GM12878 (cell line): ENCODE results near the gene APC2.
"Not testable (repeated sequence)": the region's sequence is repeated elsewhere in the genome, so short reads cannot be mapped to it uniquely, and the experiment has no call there.

Experiments
- ATF3 ChIP-seq: IDR thresholded peaks from 2 replicates; pipeline ENCODE4 v1.6.1; 2011; ENCODE audit warnings: low read depth, mild to moderate bottlenecking, low read length, moderate library complexity, borderline replicate concordance; ENCODE audit errors: extremely low read depth
- ATF7 ChIP-seq: fragments of 450-650 bp; IDR thresholded peaks from 2 replicates; pipeline ENCODE4 v1.6.1; 2016; ENCODE audit warnings: low read depth, mild to moderate bottlenecking
- BRCA1 ChIP-seq: IDR thresholded peaks from 2 replicates; pipeline ENCODE4 v1.6.1; 2011; ENCODE audit warnings: low read depth, low read length, improper control_type of control experiment
- CTCF ChIP-seq, 3 experiments: IDR thresholded peaks in 2 of 3; conservative IDR thresholded peaks in 1 of 3; 2 replicates each; pipeline ENCODE4 v1.5.1; 2011; ENCODE audit warnings: low read depth in 3 of 3, low read length in 3 of 3, mild to moderate bottlenecking in 3 of 3, control low read depth in 2 of 3, moderate library complexity in 2 of 3, inconsistent platforms in 1 of 3, mixed read lengths in 1 of 3; ENCODE audit not compliant: control insufficient read depth in 2 of 3, insufficient read depth in 1 of 3; ENCODE audit errors: extremely low read depth in 1 of 3
- EP300 ChIP-seq, 2 experiments: fragments of 150-350 bp in 1 of 2; IDR thresholded peaks; 2 replicates each; pipeline ENCODE4 v1.6.1; 2011 to 2012; ENCODE audit warnings: low read depth in 2 of 2, low read length in 2 of 2, borderline replicate concordance in 1 of 2, improper control_type of control experiment in 1 of 2, inconsistent platforms in 1 of 2; ENCODE audit not compliant: control insufficient read depth in 1 of 2
- EZH2 ChIP-seq: IDR thresholded peaks from 2 replicates; pipeline ENCODE4 v1.6.1; 2012; ENCODE audit warnings: low read depth, mild to moderate bottlenecking, control low read depth, inconsistent platforms, low read length, borderline replicate concordance; ENCODE audit not compliant: control insufficient read depth
- HDAC2 ChIP-seq: fragments of 200-600 bp; sonication (generic); IDR thresholded peaks from 2 replicates; pipeline ENCODE4 v1.6.1; 2017
- MAX ChIP-seq: IDR thresholded peaks from 2 replicates; pipeline ENCODE4 v1.6.1; 2012; ENCODE audit warnings: low read depth, low read length, improper control_type of control experiment
- MEF2A ChIP-seq: IDR thresholded peaks from 2 replicates; pipeline ENCODE4 v1.6.1; 2011; ENCODE audit warnings: low read depth, mild to moderate bottlenecking, low read length, moderate library complexity; ENCODE audit not compliant: insufficient read depth
- RAD21 ChIP-seq: IDR thresholded peaks from 2 replicates; pipeline ENCODE4 v1.6.1; 2011; ENCODE audit warnings: mild to moderate bottlenecking, low read depth, low read length, moderate library complexity; ENCODE audit not compliant: insufficient read depth
- REST ChIP-seq: IDR thresholded peaks from 2 replicates; pipeline ENCODE4 v1.6.1; 2012; ENCODE audit warnings: mild to moderate bottlenecking, low read depth, low read length
- SMAD5 ChIP-seq: IDR thresholded peaks from 2 replicates; pipeline ENCODE4 v1.6.1; 2016; ENCODE audit warnings: antibody characterized with exemption, low read depth
- ZNF24 ChIP-seq: fragments of 450-650 bp; IDR thresholded peaks from 2 replicates; pipeline ENCODE4 v1.6.1; 2017; ENCODE audit warnings: antibody characterized with exemption, mild to moderate bottlenecking
- ZZZ3 ChIP-seq: IDR thresholded peaks from 2 replicates; pipeline ENCODE4 v1.6.1; 2011; ENCODE audit warnings: low read depth; ENCODE audit not compliant: control insufficient read depth, insufficient read length

- TF ChIP-seq MAX; BRCA1; ATF7; ZZZ3; EZH2; RAD21; CTCF (IDR thresholded peaks at IDR 0.05 in 2 of 3, conservative IDR thresholded peaks at IDR 0.05 in 1 of 3; ENCODE audit: control insufficient read depth in 2 of 3, extremely low read depth in 1 of 3, insufficient read depth in 1 of 3, low read depth in 3 of 3, low read length in 3 of 3); ATF3; REST; SMAD5; ZNF24; EP300 (IDR thresholded peaks at IDR 0.05; ENCODE audit: borderline replicate concordance in 1 of 2, control insufficient read depth in 1 of 2, low read depth in 2 of 2, low read length in 2 of 2); HDAC2; MEF2A: not testable (repeated sequence)
These were observed 29.8 kb upstream of the APC2 start for GRCh38 chr19:1420085-1420484.
